ENCODE measurements around the gene SIK2. TPM values are rescaled to one million over a fixed set of nuclear protein-coding genes. Genes with fewer than 3 reads are reported as not detected.
A peak's percentile ranks its signal among the peaks of the same experiment; 100 is the strongest.

The SIK2 gene
- total and polyA plus RNA-seq, 2 donors (not counting 3 experiments of a cell fraction or from before 2014, with no cell fraction given), result 14.6 to 17.1 TPM

DNA sequence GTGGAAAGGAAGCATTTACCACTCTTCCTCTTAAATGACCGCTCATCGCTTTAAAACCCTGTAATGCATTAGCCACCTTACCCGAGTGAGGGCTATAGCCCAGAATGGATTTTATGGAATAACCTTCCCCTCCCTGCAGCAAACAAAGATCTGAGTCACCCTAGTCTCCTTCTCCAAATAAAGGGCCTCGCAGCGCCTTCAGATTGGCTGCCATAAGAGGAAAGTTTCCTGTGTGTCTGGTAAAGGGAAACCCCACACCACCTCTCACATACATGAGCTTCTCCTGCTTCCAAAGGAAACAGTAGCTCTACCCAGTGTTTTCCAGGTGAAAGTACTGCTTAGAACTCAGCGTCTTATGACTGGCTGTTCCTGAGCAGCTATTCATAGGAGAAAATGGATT lies 116.2 kb downstream of the SIK2 start:
- CTCF ChIA-PET, result interaction anchor here (1.0 to 2.1 kb wide), 7 partner anchors 11 to 115 kb away, joined by 3 to 11 read pairs (median 6); no protein-coding TSS in a partner anchor

GRCh38 chr11:111718859-111719258 lies 116.6 kb downstream of the SIK2 start:
- no peak overlapping the region for H3K9ac ChIP-seq (replicated peaks; ENCODE audit: extremely low read depth, insufficient read depth, low read length)
- H3K4me3 ChIP-seq (replicated peaks in 1 of 3; ENCODE audit: insufficient read depth in 1 of 3, low read depth in 1 of 3, low read length in 3 of 3), result no peak overlapping the region
- no peaks in the 10 kb centered on the region for H3K9me1 ChIP-seq (replicated peaks; ENCODE audit: control insufficient read depth, extremely low read depth, insufficient read depth, low read length)
- FAIRE-seq (no peak), DNase-seq (ENCODE audit: low read depth, low spot score) (peak; percentile 33)
- no peaks in the 10 kb centered on the region for H3K79me2 ChIP-seq (ENCODE audit: control insufficient read depth, insufficient read depth, low read length)
- CTCF ChIA-PET, result interaction anchor here (1.0 to 2.1 kb wide), 6 partner anchors 10 to 116 kb away, joined by 3 to 11 read pairs (median 6); no protein-coding TSS in a partner anchor
- POLR2A ChIA-PET, result no interaction called here
- peak overlapping the region; percentile 35 for H3K27ac ChIP-seq (ENCODE audit: insufficient read depth, low read depth, low read length)
- H3K4me2 ChIP-seq (ENCODE audit: insufficient read depth, low read length), result no peak overlapping the region
- H3K9me3 ChIP-seq (replicated peaks; ENCODE audit: control insufficient read depth, insufficient read depth, low read length), result no peaks in the 10 kb centered on the region
- no peak overlapping the region for H2AFZ ChIP-seq (ENCODE audit: low read depth, low read length)
- dilution Hi-C loops (cut with MboI; ENCODE audit: extremely low pct_ligation_motif_present, low sequenced_read_pairs) (no loop called here), intact Hi-C loops (cut with micrococcal nuclease) (loop anchor here (1.0 to 5.0 kb wide), 2 partner anchors 16 to 87 kb away; no protein-coding TSS in a partner anchor)
- H3K27me3 ChIP-seq (ENCODE audit: control insufficient read depth in 2 of 2, insufficient read depth in 2 of 2, low read length in 2 of 2), result no peaks in the 10 kb centered on the region
- BruUV-seq (replicated peaks), result no TSS peak
- no peak for TF ChIP-seq GATA2 (IDR thresholded peaks at IDR 0.05; ENCODE audit: insufficient read depth, insufficient read length, low read depth, low read length)
- no peak for TF ChIP-seq MAX (IDR thresholded peaks at IDR 0.05; ENCODE audit: insufficient read depth, insufficient read length)
- no peak for TF ChIP-seq POLR2A (IDR thresholded peaks at IDR 0.05; ENCODE audit: low read depth, low read length)
- TF ChIP-seq EZH2 (IDR thresholded peaks at IDR 0.05; ENCODE audit: borderline replicate concordance, low read depth, low read length, severe bottlenecking), result no peak
- no peak for TF ChIP-seq MYC (IDR thresholded peaks at IDR 0.05; ENCODE audit: low read depth, low read length)
- TF ChIP-seq JUN (IDR thresholded peaks at IDR 0.05; ENCODE audit: borderline replicate concordance, insufficient read depth, insufficient read length, low read depth), result no peak
- TF ChIP-seq, protein P1, sequence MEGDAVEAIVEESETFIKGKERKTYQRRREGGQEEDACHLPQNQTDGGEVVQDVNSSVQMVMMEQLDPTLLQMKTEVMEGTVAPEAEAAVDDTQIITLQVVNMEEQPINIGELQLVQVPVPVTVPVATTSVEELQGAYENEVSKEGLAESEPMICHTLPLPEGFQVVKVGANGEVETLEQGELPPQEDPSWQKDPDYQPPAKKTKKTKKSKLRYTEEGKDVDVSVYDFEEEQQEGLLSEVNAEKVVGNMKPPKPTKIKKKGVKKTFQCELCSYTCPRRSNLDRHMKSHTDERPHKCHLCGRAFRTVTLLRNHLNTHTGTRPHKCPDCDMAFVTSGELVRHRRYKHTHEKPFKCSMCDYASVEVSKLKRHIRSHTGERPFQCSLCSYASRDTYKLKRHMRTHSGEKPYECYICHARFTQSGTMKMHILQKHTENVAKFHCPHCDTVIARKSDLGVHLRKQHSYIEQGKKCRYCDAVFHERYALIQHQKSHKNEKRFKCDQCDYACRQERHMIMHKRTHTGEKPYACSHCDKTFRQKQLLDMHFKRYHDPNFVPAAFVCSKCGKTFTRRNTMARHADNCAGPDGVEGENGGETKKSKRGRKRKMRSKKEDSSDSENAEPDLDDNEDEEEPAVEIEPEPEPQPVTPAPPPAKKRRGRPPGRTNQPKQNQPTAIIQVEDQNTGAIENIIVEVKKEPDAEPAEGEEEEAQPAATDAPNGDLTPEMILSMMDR (IDR thresholded peaks at IDR 0.05; ENCODE audit: extremely low read depth in 1 of 2, insufficient read depth in 1 of 2, low read depth in 1 of 2, low read length in 2 of 2), result no peak
- no peak for TF ChIP-seq POLR2AphosphoS5 (IDR thresholded peaks at IDR 0.05; ENCODE audit: insufficient read depth, low read depth, low read length)
- no peak for TF ChIP-seq FOS (IDR thresholded peaks at IDR 0.05; ENCODE audit: borderline replicate concordance, insufficient read depth, low read length)
- peaks cover 0 to 30% of the 10 kb centered on the region in 2 experiments for H3K36me3 ChIP-seq (ENCODE audit: control insufficient read depth in 2 of 2, extremely low read depth in 1 of 2, insufficient read depth in 2 of 2, low read length in 2 of 2)
- H4K20me1 ChIP-seq (replicated peaks; ENCODE audit: control insufficient read depth, extremely low read depth, insufficient read depth, low read length), result no peaks in the 10 kb centered on the region
- peaks cover 6% of the 10 kb centered on the region for H3K4me1 ChIP-seq (ENCODE audit: control insufficient read depth, extremely low read depth, insufficient read depth, low read length)

More for the DNA sequence above, 116.2 kb downstream of the SIK2 start:
- POLR2A ChIA-PET, result no interaction called here
- Histone ChIP-seq H3K4me1 (ENCODE audit: control insufficient read depth, extremely low read depth, insufficient read depth, low read length) (peaks cover 6% of the 10 kb centered on the region), H3K27me3 (ENCODE audit: control insufficient read depth in 2 of 2, insufficient read depth in 2 of 2, low read length in 2 of 2) (no peaks in the 10 kb centered on the region), H3K9me1 (replicated peaks; ENCODE audit: control insufficient read depth, extremely low read depth, insufficient read depth, low read length) (no peaks in the 10 kb centered on the region), H3K4me3 (replicated peaks in 1 of 3; ENCODE audit: insufficient read depth in 1 of 3, low read depth in 1 of 3, low read length in 3 of 3) (no peak overlapping the region), H4K20me1 (replicated peaks; ENCODE audit: control insufficient read depth, extremely low read depth, insufficient read depth, low read length) (no peaks in the 10 kb centered on the region), H3K9ac (replicated peaks; ENCODE audit: extremely low read depth, insufficient read depth, low read length) (no peak overlapping the region), H3K4me2 (ENCODE audit: insufficient read depth, low read length) (no peak overlapping the region), H3K79me2 (ENCODE audit: control insufficient read depth, insufficient read depth, low read length) (no peaks in the 10 kb centered on the region), H3K36me3 (ENCODE audit: control insufficient read depth in 2 of 2, extremely low read depth in 1 of 2, insufficient read depth in 2 of 2, low read length in 2 of 2) (peaks cover 0 to 27% of the 10 kb centered on the region in 2 experiments), H3K27ac (ENCODE audit: insufficient read depth, low read depth, low read length) (peak overlapping the region; percentile 35), H2AFZ (ENCODE audit: low read depth, low read length) (no peak overlapping the region), H3K9me3 (replicated peaks; ENCODE audit: control insufficient read depth, insufficient read depth, low read length) (no peaks in the 10 kb centered on the region)
- intact Hi-C loops (cut with micrococcal nuclease) (loop anchor here (1.0 to 5.0 kb wide), 2 partner anchors 17 to 86 kb away; no protein-coding TSS in a partner anchor), dilution Hi-C loops (cut with MboI; ENCODE audit: extremely low pct_ligation_motif_present, low sequenced_read_pairs) (no loop called here)
- DNase-seq (ENCODE audit: low read depth, low spot score) (peak; percentile 87), FAIRE-seq (peak; percentile 33)
- BruUV-seq (replicated peaks), result no TSS peak
- TF ChIP-seq FOS (IDR thresholded peaks at IDR 0.05; ENCODE audit: borderline replicate concordance, insufficient read depth, low read length) (peak; percentile 19), MYC (IDR thresholded peaks at IDR 0.05; ENCODE audit: low read depth, low read length) (no peak)
